RWPE1 (cell line): Measurements from ENCODE around the gene TRPM2.

ENCODE experiments used
- CTCF ChIA-PET: fragments of 350-600 bp; sonication (Branson Sonifier 250); formaldehyde crosslinking; extraction: SDS; loops from one replicate; lab custom pipeline; 2021; lab: Yijun Ruan, JAX
- POLR2A ChIA-PET: fragments of 400-600 bp; formaldehyde crosslinking; extraction: SDS; loops from one replicate; lab custom pipeline; 2020; ENCODE audit warnings: antibody characterized with exemption; ENCODE audit not compliant: low non-redundant PET; lab: Yijun Ruan, JAX
- DNase-seq: peaks from one replicate; pipeline ENCODE4 v3.0.0; 2012; ENCODE audit warnings: low spot score
- H3K27ac ChIP-seq: fragments of 450-650 bp; 2 replicates; pipeline ENCODE4 v1.5.1; 2017
- TF ChIP-seq, protein P1 (sequence below): fragments of 450-650 bp; conservative IDR thresholded peaks from 2 replicates; pipeline ENCODE4 v1.5.1; 2017; ENCODE audit warnings: low read depth, mild to moderate bottlenecking

The TRPM2 gene

DNA sequence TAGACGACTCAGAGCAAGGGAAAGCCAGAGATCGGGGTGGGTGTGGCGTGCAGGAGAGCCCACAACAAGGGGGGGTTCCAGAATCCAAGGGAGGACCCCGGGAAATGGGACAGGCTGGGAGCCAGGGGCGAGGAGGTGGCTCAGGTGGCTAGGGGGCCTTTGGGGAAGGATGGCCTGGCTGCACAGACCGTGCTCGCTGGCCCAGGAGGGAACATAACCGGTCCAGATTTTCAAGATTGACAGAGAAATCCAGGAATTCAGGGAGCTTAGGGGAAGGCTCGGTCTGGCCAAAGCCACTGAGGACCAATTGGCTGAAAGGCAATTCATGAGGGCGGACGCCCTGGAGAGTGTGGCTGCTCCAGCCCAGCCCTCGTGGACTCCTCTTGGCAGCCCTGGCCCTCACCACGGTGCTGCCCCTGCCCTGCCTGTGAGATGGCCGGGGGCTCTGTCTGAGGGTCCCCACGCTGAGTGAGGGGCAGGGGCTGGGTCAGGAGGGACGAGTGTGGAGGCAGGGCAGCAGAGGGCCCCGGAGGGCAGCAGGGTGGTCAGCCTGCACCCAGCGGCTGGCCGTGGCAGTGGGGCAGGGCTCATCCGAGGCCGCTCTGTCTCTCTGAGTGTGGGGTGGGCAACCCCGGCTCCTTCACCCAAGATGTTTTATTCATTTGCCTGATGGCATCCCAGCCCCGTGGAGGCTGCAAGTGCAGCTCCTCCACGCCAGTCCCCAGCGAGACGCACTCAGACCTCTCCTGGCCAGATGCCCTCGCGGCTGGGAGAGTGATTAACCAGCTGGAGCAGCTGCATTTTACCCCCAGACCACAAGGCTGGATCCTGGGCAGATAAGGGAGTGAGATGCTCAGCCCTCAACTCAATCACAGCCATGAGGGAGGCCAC is 96.3 kb downstream of the TRPM2 start:
- ChIA-PET CTCF (no interaction called here), POLR2A (no interaction called here)
- H3K27ac ChIP-seq: no peak overlapping the region
- TF ChIP-seq, protein P1, sequence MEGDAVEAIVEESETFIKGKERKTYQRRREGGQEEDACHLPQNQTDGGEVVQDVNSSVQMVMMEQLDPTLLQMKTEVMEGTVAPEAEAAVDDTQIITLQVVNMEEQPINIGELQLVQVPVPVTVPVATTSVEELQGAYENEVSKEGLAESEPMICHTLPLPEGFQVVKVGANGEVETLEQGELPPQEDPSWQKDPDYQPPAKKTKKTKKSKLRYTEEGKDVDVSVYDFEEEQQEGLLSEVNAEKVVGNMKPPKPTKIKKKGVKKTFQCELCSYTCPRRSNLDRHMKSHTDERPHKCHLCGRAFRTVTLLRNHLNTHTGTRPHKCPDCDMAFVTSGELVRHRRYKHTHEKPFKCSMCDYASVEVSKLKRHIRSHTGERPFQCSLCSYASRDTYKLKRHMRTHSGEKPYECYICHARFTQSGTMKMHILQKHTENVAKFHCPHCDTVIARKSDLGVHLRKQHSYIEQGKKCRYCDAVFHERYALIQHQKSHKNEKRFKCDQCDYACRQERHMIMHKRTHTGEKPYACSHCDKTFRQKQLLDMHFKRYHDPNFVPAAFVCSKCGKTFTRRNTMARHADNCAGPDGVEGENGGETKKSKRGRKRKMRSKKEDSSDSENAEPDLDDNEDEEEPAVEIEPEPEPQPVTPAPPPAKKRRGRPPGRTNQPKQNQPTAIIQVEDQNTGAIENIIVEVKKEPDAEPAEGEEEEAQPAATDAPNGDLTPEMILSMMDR: no peak
- DNase-seq: no peak

DNA sequence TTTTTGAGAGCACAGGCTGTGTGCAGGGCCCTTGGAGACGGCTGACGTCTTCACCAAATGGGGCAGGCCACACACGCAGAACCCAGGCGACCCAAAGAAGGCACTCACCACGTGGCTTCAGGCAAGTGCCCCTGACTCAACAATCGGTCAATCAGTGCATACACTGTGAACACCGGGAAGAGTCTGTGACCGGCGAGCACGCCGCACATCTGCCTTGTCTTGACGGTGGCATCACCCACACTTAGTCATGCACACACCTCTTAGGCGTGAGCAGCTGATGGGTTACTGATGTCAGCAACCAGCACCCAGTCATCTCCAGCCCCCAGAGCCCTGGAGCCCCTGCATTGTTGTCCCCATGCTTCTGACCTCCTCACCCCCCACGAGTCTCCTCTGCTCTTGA is 97.0 kb downstream of the TRPM2 start:
- TF ChIP-seq, protein P1: no peak
- DNase-seq: no peak
- H3K27ac ChIP-seq: no peak overlapping the region
- CTCF ChIA-PET: no interaction called here
- POLR2A ChIA-PET: no interaction called here

DNA sequence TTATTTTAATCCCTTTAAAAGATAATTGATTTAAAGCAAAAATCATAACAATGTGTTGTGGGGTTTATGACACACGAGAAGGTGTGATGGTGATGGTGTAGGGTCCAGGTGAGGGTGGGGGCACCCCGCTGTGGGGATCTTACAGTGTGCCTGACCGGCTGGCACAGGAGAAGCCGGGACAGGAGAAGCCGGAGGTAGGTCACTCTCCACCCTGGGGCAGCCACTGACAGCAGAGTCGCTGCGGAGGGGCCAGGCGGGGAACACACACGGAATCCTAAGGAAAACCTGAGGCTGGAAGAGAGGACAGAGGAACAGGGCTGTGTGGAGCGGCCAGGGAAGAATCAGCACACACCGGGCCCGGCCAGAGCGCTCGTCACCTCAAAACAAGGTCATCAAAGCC is 97.6 kb downstream of the TRPM2 start:
- no peak for DNase-seq
- POLR2A ChIA-PET: no interaction called here
- no peak overlapping the region for H3K27ac ChIP-seq
- CTCF ChIA-PET: interaction anchor here (0.7 kb wide), 1 partner anchor 120 kb away, joined by 3 read pairs; no protein-coding TSS in a partner anchor
- TF ChIP-seq, protein P1: no peak

DNA sequence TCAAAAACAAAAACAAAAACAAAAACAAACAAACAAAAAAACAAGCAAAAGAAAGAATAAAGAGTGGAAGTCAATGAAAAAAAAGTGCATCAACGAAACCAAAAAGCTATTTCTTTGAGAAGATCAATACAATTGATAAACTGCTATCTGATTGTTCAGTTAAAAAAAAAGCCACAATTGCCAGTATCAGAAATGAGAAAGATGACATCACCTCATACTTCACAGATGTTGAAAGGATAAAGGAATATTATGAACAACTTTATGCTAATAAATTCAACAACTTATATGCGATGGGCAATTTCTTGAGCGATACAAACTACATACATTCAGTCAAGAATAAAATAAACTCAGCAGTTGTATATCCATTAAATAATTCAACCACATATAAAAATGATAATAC is 99.7 kb downstream of the TRPM2 start:
- POLR2A ChIA-PET: no interaction called here
- TF ChIP-seq, protein P1: no peak
- no peak overlapping the region for H3K27ac ChIP-seq
- CTCF ChIA-PET: interaction anchor here (0.6 kb wide), 1 partner anchor 53 kb away, joined by 3 read pairs; no protein-coding TSS in a partner anchor
- DNase-seq: no peak

DNA sequence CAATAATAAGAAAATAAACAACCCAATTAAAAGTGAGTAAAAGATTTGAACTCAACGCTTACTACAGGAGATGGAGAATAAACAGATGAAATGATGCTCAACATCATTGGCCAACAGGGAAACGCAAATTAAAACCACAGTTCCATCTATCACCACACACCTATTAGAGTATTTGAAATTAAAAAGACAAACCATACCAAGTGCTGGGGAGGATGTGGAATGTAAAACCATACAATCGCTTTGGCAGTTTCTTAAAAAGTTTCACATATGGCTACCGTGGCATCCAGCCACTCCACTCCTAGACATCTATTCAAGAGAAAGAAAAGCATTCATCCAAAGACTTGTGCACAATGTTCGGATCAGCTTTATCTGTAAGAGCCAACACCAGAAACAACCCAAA is 100.6 kb downstream of the TRPM2 start:
- ChIA-PET CTCF (no interaction called here), POLR2A (no interaction called here)
- no peak overlapping the region for H3K27ac ChIP-seq
- no peak for DNase-seq
- TF ChIP-seq, protein P1: no peak

DNA sequence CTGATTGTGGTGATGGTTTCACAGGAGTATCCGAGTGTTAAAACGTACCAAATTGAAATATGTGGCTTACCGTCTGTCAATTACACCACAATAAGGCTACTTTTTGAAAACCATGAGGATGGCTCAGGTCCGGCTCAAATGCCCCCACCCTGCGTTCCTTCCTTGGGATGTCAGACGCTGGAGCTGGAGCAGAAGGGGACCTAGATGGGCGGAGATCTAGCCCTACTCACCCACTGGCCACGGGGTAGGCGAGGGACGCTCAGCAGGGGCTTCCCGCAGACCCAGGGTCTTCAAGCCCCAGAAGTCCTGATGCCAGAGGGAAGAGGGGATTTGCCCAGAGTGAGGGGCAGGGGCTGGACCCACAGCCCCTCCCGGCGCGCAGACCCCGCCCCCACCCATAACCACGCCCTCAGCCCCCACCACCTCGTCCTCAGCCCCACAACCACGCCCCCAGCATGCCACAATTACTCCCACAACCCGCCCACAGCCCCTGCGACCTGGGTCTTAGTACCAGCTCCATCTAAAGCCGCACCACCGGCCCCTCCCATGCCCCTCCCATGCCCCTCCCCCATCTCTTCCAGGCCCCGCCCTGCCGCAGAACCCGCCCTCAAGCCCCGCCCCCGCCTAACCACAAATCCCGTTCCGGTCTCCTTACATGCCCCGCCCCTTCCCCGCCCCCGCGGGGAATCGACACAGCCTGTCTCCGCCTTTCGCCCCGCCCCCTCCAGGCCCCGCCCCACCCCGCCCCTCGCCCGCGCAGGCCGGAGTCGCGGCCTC is 101.5 kb downstream of the TRPM2 start, which contains the start of gene LRRC3:
TSS of gene LRRC3 (plus strand) at position 764 of the 777 bp plus-strand sequence. CDS start 1,135 bp downstream, outside the sequence.
- peak; percentile 95 for DNase-seq
- TF ChIP-seq, protein P1: no peak
- CTCF ChIA-PET: interaction anchor here (0.5 to 1.1 kb wide), 4 partner anchors 77 to 471 kb away, joined by 3 to 4 read pairs (median 3); no protein-coding TSS in a partner anchor
- POLR2A ChIA-PET: no interaction called here
- H3K27ac ChIP-seq: peak within 1 kb of the TSS; percentile 8; the same call in 1 of the 2 replicates
